Type B pancreatic cell (in vitro differentiated cells): ENCODE data around the gene KLF15. TPM values are rescaled to one million over a fixed set of nuclear protein-coding genes. Genes with fewer than 3 reads are reported as not detected.

Source experiments
- DNase-seq: peaks from one replicate; pipeline ENCODE4 v3.0.0; 2021; ENCODE audit warnings: mixed read lengths; ENCODE audit not compliant: unreplicated experiment; ENCODE audit errors: extremely low spot score
- H3K27ac Mint-ChIP-seq: 2 replicates; pipeline ENCODE4 v1.8.0; 2021; ENCODE audit warnings: mild to moderate bottlenecking, mixed read lengths
- H3K27me3 Mint-ChIP-seq: 2 replicates; pipeline ENCODE4 v1.8.0; 2021; ENCODE audit warnings: mixed read lengths
- H3K36me3 Mint-ChIP-seq: 2 replicates; pipeline ENCODE4 v1.8.0; 2021; ENCODE audit warnings: mixed read lengths
- H3K4me1 Mint-ChIP-seq: one replicate; pipeline ENCODE4 v1.8.0; 2021; ENCODE audit warnings: mixed read lengths; ENCODE audit not compliant: unreplicated experiment
- H3K4me3 Mint-ChIP-seq: 2 replicates; pipeline ENCODE4 v1.8.0; 2021; ENCODE audit warnings: mild to moderate bottlenecking, mixed read lengths
- H3K9me3 Mint-ChIP-seq: 2 replicates; pipeline ENCODE4 v1.8.0; 2021; ENCODE audit warnings: mixed read lengths
- total RNA-seq: library from RNA; stranded (reverse); gene quantifications from 2 replicates; pipeline ENCODE4 v1.2.1, GENCODE V29; 2021; ENCODE audit warnings: low replicate concordance
- TF ChIP-seq, protein P1 (sequence below): fragments of 200-600 bp; sonication (generic); conservative IDR thresholded peaks from 2 replicates; pipeline ENCODE4 v1.5.0; 2021; ENCODE audit warnings: antibody characterized with exemption, mild to moderate bottlenecking

KLF15 gene
- total RNA-seq, 1 donor from 2014 or later: 7.9 TPM

DNA sequence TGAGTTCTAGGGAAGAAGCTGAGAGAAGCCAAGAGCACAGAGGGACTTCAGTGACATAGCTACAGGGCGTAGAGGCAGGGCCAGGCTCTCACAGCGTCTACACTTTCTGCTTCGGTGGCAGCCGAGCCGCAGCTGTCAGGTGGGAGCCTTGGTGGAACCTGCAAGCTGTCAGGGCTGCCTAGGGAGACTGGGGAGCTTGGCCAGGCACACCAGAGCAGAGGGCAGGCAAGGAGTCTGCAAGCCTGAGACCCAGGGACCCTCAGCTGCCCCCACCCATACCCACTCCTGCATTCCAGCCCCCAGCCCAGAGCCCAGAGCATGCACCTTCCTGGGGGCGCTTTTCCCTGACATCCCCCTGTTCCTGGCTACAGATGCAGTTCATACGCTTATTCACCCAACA is 13.4 kb upstream of the KLF15 start:
- Mint-ChIP-seq H3K36me3 (no peaks in the 10 kb centered on the region), H3K9me3 (no peaks in the 10 kb centered on the region), H3K27ac (no peak overlapping the region), H3K4me3 (no peak overlapping the region), H3K27me3 (peaks cover 3% of the 10 kb centered on the region), H3K4me1 (no peaks in the 10 kb centered on the region)
- DNase-seq: no peak
- TF ChIP-seq, protein P1, sequence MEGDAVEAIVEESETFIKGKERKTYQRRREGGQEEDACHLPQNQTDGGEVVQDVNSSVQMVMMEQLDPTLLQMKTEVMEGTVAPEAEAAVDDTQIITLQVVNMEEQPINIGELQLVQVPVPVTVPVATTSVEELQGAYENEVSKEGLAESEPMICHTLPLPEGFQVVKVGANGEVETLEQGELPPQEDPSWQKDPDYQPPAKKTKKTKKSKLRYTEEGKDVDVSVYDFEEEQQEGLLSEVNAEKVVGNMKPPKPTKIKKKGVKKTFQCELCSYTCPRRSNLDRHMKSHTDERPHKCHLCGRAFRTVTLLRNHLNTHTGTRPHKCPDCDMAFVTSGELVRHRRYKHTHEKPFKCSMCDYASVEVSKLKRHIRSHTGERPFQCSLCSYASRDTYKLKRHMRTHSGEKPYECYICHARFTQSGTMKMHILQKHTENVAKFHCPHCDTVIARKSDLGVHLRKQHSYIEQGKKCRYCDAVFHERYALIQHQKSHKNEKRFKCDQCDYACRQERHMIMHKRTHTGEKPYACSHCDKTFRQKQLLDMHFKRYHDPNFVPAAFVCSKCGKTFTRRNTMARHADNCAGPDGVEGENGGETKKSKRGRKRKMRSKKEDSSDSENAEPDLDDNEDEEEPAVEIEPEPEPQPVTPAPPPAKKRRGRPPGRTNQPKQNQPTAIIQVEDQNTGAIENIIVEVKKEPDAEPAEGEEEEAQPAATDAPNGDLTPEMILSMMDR: no peak

DNA sequence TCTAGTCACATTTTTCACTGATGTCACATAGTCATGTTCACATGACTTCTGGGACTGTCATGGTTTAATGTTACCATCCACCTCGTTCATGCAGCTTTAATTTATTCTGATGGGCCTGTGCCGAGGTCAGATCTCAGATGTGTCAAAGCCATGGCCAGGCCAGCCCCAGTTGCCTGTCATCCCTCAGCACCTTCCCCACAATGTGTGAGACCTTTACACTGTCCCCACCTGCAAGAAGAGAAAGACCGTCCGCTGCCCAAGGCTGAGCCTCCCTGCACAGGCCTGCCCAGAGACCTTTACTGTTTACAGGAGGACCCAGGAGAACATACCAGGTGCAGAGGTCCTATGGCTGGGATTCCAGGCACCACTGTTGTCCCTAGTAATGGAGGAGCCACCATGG is 12.8 kb upstream of the KLF15 start:
- Mint-ChIP-seq H3K4me3 (no peak overlapping the region), H3K27me3 (peaks cover 3% of the 10 kb centered on the region), H3K4me1 (no peaks in the 10 kb centered on the region), H3K36me3 (no peaks in the 10 kb centered on the region), H3K27ac (no peak overlapping the region), H3K9me3 (no peaks in the 10 kb centered on the region)
- TF ChIP-seq, protein P1: no peak
- DNase-seq: no peak

DNA sequence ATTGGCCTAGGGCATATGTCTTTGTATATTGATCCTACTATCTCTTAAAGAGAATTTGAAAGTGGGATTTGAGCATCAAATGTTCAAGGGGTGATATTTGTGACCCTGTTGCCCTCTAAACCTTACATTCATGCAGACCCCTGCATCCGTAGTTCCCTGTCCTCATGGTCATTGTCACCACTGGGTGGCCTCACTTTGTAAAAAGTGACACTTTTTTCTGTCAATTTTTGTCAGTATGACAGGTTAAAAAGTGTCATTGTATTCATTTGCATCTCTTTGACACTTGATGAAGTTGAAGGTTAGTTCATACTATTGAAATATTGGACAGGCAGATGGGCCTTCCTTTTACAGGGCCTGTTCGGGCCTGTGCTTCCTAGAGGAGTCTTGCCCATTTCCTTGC is 12.3 kb upstream of the KLF15 start:
- no peaks in the 10 kb centered on the region for H3K36me3 Mint-ChIP-seq
- DNase-seq: no peak
- H3K27ac Mint-ChIP-seq: no peak overlapping the region
- no peaks in the 10 kb centered on the region for H3K4me1 Mint-ChIP-seq
- TF ChIP-seq, protein P1: no peak
- peaks cover 3% of the 10 kb centered on the region for H3K27me3 Mint-ChIP-seq
- no peaks in the 10 kb centered on the region for H3K9me3 Mint-ChIP-seq
- H3K4me3 Mint-ChIP-seq: no peak overlapping the region

DNA sequence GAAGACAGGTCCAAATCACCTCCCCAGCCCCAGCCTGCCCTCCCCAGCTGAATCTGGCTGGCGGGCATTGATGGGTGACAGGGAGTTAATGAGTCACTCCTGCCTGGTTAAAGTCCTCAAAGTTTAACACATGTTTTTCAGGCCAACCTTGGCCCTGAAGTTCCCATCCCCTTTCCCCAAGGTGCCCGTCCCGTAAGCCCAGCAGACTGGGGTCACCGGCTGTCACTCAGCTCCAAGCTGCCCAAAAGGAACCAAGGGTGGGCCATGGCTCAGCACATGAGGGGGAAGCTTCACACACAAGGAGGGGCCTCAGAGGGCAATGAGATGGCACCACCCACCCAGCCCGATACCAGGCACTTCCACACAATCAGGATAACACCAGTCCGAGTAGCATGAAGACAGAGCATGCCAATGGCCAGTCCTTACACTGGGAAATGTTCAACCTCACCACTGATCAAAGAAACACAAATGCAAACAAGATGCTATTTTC is 10.2 kb upstream of the KLF15 start:
- H3K4me1 Mint-ChIP-seq: no peaks in the 10 kb centered on the region
- no peaks in the 10 kb centered on the region for H3K36me3 Mint-ChIP-seq
- no peak overlapping the region for H3K4me3 Mint-ChIP-seq
- TF ChIP-seq, protein P1: no peak
- H3K27ac Mint-ChIP-seq: no peak overlapping the region
- H3K9me3 Mint-ChIP-seq: no peaks in the 10 kb centered on the region
- H3K27me3 Mint-ChIP-seq: peaks cover 11% of the 10 kb centered on the region
- no peak for DNase-seq

DNA sequence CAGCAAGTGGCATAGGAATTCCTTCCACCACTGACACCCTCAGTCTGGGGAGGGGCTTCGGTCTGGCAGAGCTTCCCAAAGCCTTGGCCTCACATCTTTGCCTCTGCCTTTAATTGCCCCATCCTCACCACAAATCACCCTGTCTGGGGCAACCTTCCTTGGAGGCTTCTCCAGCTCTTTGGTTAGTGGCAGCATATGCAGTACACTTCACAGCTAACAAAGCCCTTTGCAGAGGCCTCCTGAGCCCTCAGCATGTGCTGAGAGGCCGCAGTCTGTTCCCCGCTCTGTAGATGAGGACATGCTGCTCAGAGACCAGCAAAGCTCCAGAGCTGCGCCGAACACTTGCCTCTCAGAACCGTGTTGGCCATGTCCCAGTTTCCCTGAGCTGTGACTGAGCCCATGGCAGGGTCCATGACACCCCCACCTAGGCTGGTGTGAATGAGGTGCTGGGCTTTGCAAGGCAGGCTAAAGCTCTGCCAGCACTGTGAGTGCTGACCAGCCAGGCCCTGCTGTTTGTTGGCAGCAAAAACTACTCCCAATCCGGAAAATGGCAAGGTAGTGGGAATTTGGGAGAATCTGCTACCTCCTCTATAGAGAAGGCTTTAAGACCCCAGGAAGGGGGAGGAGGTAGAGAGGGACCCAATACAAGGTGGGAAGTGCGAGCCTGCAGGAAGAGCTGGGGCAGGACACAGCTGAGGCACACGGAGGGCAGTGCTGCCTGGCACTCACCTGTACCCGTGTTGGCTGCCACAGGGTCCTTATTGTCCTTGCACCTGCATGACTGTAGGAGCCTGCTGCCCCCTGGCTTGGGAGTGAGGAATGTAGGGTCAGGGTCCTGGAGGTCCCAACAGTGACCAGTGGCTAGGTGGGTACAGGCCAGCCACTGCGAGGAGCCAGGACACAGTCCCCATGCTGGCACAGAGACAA is 8.4 kb upstream of the KLF15 start:
- no peak overlapping the region for H3K27ac Mint-ChIP-seq
- H3K4me1 Mint-ChIP-seq: no peaks in the 10 kb centered on the region
- H3K9me3 Mint-ChIP-seq: no peaks in the 10 kb centered on the region
- H3K36me3 Mint-ChIP-seq: no peaks in the 10 kb centered on the region
- no peak for DNase-seq
- H3K27me3 Mint-ChIP-seq: peaks cover 19% of the 10 kb centered on the region
- TF ChIP-seq, protein P1: no peak
- H3K4me3 Mint-ChIP-seq: no peak overlapping the region
